RWPE2 (cell line): ENCODE measurements around the gene HDHD3.

Experiments used
- ATAC-seq: fragments of 200-7000 bp; cut with Tn5 transposase; 3 replicates; pipeline ENCODE4 v1.9.1; 2021; ENCODE audit warnings: low read depth
- DNase-seq: peaks from one replicate; pipeline ENCODE4 v3.0.0-alpha.2; 2020; ENCODE audit warnings: low spot score
- H3K27ac ChIP-seq: fragments of 450-650 bp; 2 replicates; pipeline ENCODE4 v1.5.1; 2017; ENCODE audit warnings: mild to moderate bottlenecking; ENCODE audit not compliant: poor library complexity, severe bottlenecking
- H3K27me3 ChIP-seq: fragments of 250-450 bp; sonication (Bioruptor Pico); 2 replicates; pipeline ENCODE4 v1.5.1; 2021; ENCODE audit warnings: mild to moderate bottlenecking, moderate library complexity; ENCODE audit not compliant: insufficient read depth, poor library complexity, severe bottlenecking
- H3K36me3 ChIP-seq: fragments of 250-450 bp; sonication (Bioruptor Pico); 2 replicates; pipeline ENCODE4 v1.5.1; 2020; ENCODE audit warnings: low read depth, mild to moderate bottlenecking, moderate library complexity
- H3K4me1 ChIP-seq: fragments of 250-450 bp; sonication (Bioruptor Pico); 2 replicates; pipeline ENCODE4 v1.5.1; 2021; ENCODE audit warnings: mild to moderate bottlenecking, moderate library complexity; ENCODE audit not compliant: insufficient read depth, poor library complexity, severe bottlenecking
- H3K4me3 ChIP-seq: fragments of 250-450 bp; sonication (Bioruptor Pico); 2 replicates; pipeline ENCODE4 v1.5.1; 2021; ENCODE audit warnings: mild to moderate bottlenecking, moderate library complexity; ENCODE audit not compliant: severe bottlenecking
- H3K9me3 ChIP-seq: fragments of 250-450 bp; sonication (Bioruptor Pico); 2 replicates; pipeline ENCODE4 v1.5.1; 2021; ENCODE audit warnings: mild to moderate bottlenecking, moderate library complexity; ENCODE audit not compliant: severe bottlenecking
- TF ChIP-seq, protein P1 (sequence below): fragments of 450-650 bp; IDR thresholded peaks from one replicate; pipeline ENCODE4 v1.5.1; 2017; ENCODE audit warnings: mild to moderate bottlenecking, moderate library complexity; ENCODE audit not compliant: poor library complexity, severe bottlenecking

HDHD3 gene

DNA sequence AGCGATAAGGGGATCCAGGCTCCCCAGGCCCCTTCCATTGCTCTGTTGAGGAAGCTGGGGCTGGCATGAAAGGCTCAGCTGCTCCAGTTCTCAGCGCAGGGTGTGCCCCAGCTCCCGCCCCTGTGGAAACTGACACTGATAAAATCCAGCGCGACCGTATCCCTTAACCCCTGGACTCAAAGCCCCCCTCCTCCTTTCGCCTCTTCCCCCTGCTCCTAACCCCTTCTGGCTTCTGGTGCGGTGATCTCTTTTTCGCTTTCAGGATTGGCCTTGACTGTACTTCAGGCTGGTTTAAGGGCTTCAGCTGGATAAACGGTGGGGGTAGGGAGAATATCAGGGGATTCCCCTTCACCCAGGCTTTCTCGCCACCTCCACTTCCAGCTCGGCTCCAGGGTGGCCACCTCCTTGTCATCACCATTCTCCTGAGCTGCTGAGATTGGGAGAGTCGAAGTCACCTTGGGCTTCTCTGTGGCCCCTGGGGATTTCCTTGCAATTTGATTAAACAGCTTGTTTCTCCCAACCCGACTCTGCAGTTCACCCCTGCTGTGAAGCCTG is 26.6 kb downstream of the HDHD3 start:
- no peak for ATAC-seq
- H3K4me3 ChIP-seq: peak overlapping the region; percentile 67

DNA sequence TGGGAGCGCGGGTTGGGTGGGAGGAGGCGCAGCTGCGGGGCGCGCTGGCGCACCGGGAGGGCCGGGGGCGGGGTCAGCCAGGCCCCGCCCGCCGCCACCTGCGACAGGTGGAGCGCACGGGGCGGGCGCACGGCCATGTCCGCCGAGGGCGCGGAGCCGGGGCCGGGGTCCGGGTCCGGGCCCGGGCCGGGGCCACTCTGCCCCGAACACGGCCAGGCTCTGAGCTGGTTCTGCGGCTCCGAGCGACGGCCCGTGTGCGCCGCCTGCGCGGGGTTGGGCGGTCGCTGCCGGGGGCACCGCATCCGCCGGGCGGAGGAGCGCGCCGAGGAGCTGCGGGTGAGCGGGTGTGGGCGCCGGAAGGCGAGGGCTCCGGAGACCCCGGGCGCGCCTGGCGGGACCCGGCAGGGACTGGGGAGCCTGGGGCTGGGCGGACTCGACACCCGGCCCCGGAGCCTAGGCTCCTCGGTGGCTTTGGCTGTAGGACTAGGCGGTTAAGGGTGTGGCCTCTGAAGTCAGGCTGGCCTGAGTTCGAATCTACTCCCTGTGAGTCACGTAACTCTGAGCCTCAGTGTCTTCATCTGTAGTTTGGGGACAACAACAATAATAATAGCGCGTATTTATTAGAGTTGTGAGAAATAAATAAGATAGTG is 27.2 kb downstream of the HDHD3 start, which contains the start of gene BSPRY:
Gene BSPRY, plus strand, starts transcription at position 97 of the 650 bp plus-strand sequence. Its CDS starts 39 bp downstream, at position 136.
- H3K27me3 ChIP-seq: peaks cover 22% of the 10 kb centered on the region

More for the DNA sequence above, 26.6 kb downstream of the HDHD3 start:
- Histone ChIP-seq H3K36me3 (no peaks in the 10 kb centered on the region), H3K9me3 (no peaks in the 10 kb centered on the region), H3K4me1 (no peaks in the 10 kb centered on the region), H3K27ac (no peak overlapping the region), H3K27me3 (peaks cover 22% of the 10 kb centered on the region)
- DNase-seq: no peak
- TF ChIP-seq, protein P1, sequence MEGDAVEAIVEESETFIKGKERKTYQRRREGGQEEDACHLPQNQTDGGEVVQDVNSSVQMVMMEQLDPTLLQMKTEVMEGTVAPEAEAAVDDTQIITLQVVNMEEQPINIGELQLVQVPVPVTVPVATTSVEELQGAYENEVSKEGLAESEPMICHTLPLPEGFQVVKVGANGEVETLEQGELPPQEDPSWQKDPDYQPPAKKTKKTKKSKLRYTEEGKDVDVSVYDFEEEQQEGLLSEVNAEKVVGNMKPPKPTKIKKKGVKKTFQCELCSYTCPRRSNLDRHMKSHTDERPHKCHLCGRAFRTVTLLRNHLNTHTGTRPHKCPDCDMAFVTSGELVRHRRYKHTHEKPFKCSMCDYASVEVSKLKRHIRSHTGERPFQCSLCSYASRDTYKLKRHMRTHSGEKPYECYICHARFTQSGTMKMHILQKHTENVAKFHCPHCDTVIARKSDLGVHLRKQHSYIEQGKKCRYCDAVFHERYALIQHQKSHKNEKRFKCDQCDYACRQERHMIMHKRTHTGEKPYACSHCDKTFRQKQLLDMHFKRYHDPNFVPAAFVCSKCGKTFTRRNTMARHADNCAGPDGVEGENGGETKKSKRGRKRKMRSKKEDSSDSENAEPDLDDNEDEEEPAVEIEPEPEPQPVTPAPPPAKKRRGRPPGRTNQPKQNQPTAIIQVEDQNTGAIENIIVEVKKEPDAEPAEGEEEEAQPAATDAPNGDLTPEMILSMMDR: no peak

DNA sequence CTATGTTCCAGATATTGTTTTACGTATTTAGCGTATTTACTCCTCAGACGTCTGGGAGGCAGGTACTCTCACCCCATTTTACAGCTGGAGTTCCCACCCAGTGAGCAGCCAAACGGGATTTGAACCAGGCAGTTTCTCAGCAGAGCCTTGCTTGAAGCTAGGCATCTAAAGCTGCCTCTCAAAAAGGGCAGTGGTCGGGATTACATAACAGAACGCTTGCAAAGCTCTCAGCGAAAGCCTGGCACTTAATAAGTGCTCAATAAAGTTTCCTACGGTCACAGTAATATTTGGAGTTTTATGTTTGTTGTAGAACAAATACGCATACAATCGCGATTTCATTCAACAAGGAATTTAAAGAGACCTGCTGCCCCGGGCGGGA is 27.7 kb downstream of the HDHD3 start:
- H3K27ac ChIP-seq: no peak overlapping the region
- DNase-seq (no peak), ATAC-seq (no peak)

More for the DNA sequence above, 27.2 kb downstream of the HDHD3 start, which contains the start of gene BSPRY:
- TF ChIP-seq, protein P1: no peak
- peak within 1 kb of the TSS; percentile 67 for H3K4me3 ChIP-seq
- no peaks in the 10 kb centered on the region for H3K9me3 ChIP-seq
- H3K27ac ChIP-seq: no peak within 1 kb of the TSS
- ATAC-seq (peak; percentile 80), DNase-seq (no peak)
- H3K36me3 ChIP-seq: no peaks in the 10 kb centered on the region
- no peaks in the 10 kb centered on the region for H3K4me1 ChIP-seq

DNA sequence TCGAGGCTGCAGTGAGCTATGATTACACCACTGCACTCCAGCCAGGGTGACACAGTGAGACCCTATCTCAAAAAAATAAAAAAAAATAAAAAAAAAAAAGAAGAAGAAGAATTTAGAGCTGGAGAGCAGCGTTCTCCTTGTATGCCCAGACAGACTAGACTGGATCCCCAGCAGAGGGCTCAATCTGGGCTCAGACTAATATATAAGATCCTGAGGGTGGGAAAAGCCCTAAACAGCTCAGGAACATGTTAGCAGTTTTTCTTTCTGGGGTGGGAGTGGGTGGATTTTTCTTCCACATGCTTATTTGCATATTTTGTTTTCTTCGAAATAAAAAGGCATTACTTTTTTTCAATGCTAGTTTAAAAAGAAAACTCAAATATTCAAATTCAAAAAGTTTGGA is 28.3 kb downstream of the HDHD3 start:
- Histone ChIP-seq H3K27me3 (peaks cover 22% of the 10 kb centered on the region), H3K36me3 (no peaks in the 10 kb centered on the region), H3K4me1 (no peaks in the 10 kb centered on the region), H3K27ac (no peak overlapping the region), H3K4me3 (no peak overlapping the region), H3K9me3 (no peaks in the 10 kb centered on the region)
- DNase-seq (no peak), ATAC-seq (no peak)
- TF ChIP-seq, protein P1: no peak

More for the DNA sequence above, 27.7 kb downstream of the HDHD3 start:
- Histone ChIP-seq H3K27me3 (peaks cover 22% of the 10 kb centered on the region), H3K4me1 (no peaks in the 10 kb centered on the region), H3K4me3 (peak overlapping the region; percentile 67), H3K36me3 (no peaks in the 10 kb centered on the region), H3K9me3 (no peaks in the 10 kb centered on the region)
- TF ChIP-seq, protein P1: no peak

DNA sequence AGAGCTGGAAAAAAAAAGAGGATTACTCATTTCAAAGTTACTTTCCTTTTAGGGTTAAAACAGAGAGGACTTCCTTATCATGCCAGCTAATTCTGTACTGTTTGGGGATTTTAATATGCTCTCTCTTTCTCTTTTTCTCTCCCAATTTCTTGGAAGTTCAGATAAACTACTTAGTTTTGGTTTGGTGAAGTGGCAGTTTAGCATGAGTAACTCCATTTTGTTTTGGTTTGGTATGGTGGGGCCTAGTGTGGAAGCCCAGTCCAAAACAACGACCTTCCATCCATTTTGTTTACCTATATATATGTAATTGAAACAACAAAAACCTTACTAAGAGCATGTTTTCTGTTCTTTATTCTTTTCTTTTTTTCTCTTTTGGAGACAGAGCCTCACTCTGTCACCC is 31.1 kb downstream of the HDHD3 start:
- TF ChIP-seq, protein P1: no peak
- H3K4me1 ChIP-seq: peaks cover 9% of the 10 kb centered on the region
- H3K27me3 ChIP-seq: peaks cover 14% of the 10 kb centered on the region
- no peak overlapping the region for H3K4me3 ChIP-seq
- H3K27ac ChIP-seq: no peak overlapping the region
- DNase-seq: no peak
- no peaks in the 10 kb centered on the region for H3K36me3 ChIP-seq
- no peaks in the 10 kb centered on the region for H3K9me3 ChIP-seq
- no peak for ATAC-seq
